Activated naive CD4-positive, alpha-beta T cell treated with Interleukin-2 at 50 U/mL for 16 hours (primary cell): ENCODE results near the gene RNF135.
"Not testable (repeated sequence)": the region's sequence is repeated elsewhere in the genome, so short reads cannot be mapped to it uniquely, and the experiment has no call there.

ENCODE experiments used
- DNase-seq: peaks from one replicate; pipeline ENCODE4 v3.0.0-alpha.2; 2020

Gene RNF135

GRCh38 chr17:31004160-31004559, 33.3 kb downstream of the RNF135 start:
- DNase-seq, result no peak

DNA sequence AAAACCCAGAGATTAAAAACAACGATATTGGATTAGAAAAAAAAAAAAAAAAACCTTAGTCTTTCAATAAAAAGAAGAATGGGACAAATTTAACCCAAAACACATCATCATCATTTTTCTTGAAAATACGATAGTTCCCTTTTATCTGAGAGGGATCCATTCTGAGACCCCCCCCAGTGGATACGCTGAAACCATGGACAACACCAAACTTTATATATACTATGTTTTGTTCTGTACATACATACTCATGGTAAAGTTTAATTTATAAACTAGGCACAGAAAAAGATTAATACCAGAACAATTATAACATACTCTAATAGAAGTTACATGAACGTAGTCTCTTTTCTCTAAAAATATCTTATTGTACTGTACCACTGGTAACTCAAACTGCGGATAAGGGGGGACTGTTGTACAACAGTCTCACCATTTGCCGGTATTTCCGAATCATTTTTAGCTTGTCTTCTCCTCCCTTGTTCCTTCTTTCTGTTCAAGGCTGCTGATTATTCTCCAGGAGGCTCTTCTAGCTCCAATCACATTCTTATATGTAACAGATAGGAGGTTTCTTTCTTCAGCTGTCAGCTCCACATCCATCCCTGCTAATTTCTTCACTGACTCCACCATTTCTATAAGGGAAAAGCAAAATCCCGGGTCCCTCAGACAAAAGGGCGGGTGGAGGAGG, 37.0 kb downstream of the RNF135 start:
- DNase-seq, result no peak

DNA sequence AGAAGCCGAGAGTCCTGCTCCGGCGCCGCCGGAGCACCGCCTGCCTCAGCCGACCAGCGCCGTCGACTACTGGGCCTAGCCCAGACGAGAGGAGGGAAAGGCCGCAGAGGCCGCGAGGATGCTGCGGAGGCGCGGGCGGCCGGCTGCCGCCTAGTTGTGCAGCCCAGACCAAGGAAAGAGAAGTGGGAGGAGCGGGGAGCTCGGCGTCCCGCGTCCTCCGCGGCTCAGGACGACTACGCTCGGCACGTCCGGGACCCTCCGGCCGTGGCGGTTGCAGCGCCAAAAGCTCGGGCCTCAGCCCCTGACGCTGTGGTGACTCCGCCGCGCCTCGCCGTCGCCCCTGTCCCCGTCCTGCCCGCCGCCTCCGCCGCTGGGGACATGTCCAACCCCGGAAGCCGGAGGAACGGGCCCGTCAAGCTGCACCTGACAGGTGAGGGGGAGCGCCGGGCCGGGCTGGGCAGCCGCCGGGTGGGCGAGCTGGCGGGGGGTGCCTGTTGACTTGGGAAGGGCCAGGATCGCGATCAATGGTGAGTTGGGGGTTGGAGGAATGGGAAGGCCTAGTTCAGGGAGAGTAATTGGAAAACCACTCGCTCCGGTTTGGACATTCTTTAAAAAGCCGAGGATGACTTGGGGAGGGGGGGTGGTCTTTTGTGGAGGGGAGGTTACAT, 37.7 kb downstream of the RNF135 start:
- peak; percentile 61 for DNase-seq

DNA sequence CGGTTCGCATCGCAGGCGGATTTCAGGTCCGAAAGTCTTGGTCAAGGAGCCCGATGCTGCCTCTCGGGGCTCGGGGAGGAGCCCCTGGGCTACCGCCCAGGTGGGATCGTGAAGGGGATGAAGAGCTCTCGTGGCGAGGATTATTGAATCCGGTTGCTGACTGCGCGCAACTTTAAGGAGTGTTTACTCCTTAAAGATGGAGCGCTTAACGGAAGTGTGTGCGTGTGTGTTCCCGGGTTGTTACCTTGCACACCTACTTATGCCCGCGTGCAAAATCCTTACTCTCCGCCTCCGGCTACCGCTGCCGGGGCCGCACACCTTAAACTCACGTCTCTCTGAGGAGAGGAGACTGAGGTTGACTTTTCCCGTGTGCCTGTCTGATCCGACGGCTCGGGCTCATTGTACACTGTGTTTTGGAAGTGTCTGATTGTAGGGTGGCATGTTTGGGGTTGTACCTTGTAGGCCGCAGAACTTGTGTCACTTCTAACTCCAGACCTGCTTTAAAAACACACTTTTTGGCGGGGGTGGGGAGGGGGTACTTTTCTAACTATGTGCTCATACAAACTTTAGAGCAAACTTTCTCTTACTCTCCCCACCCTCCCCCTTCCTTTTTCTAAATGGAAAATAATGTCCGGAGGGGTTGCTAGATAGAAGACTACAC, 38.3 kb downstream of the RNF135 start:
- peak; percentile 24 for DNase-seq

DNA sequence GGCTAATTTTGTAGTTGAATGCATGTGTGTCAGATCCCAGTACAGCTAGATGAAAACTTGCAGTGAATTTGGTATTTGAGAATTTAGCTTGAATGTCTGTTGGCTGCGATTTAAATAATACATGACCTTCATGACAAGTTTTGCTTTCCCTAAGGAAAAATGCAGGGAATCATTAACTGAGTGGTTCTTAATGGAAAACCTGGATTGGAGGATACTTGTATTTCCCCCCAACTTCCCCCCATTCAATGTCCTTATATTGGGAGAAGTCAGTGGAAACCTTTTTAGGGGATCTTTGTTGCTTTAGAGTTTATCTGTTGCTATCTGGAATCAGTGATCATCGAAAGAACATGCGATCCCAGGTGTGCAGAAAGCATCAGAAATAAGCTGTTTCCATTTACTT, 39.2 kb downstream of the RNF135 start:
- not testable (repeated sequence) for DNase-seq

DNA sequence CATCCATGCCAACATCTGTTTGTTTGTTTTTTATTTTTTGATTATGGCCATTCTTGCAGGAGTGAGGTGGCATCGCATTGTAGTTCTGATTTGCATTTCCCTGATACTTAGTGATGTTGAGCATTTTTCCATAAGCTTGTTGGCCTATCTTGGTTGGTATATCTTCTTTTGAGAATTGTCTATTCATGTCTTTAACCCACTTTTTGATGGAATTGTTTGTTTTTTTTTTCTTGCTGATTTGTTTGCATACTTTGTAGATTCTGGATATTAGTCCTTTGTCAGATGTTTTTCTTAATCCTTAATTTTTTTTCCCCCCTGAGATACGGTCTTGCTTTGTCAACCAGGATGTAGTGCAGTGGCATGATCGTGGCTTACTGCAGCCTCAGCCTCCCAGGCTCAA, 43.0 kb downstream of the RNF135 start:
- no peak for DNase-seq

GRCh38 chr17:31015639-31016038, 44.8 kb downstream of the RNF135 start:
- DNase-seq, result no peak

DNA sequence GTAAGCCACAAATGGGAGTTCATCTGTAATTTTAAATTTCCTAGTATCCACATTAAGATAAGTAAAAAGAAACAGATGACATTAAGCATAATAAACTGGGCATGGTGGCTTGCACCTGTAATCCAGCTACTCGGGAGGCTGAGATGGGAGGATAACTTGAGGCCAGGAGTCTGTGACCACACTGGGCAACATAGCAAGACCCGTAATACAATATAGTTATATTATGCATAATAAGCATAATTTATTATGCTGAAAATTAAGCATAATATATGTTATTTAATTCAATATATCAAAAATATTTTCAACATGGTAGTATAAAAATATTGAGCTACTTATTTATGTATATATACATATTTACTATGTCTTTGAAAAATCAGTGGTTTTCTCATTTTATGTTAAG, 48.2 kb downstream of the RNF135 start:
- DNase-seq, result no peak

DNA sequence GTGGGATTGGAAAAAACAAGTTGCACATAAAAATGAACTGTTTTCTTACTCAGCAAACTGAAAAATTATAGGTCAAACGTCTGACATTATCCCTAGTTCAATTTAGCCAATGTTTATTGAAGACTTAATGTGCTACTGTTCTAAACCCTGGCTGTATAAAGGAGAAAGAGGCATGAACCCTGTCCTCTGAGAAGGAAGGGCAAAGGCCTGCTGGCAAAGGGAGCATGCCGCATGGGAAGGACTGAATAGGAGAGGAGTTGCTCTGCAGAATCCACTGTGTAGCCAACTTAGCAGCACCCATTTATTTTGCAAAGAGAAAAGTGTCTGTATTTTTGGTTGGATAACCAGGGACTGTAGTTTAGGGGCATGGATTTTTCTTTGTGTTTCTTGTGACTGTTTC, 52.3 kb downstream of the RNF135 start:
- DNase-seq, result not testable (repeated sequence)

DNA sequence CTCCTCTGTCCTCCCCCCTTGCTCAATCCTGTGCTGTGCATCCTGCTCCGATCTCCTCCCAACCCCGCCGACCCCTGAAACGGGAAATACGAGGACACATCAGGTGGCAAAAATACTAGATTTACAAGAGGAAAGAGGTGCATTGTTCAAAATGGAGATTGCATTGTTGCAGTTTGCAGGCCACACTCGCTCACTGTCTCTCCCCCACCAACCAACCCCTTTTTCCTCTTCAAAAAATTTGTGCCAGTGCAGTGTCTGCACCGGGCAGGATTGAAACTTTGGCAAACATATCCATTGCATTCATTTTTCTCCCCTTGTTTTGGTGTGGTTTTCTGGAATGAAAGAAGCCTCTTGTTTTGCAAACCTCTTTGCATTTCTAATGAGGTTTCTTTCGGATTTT, 61.0 kb downstream of the RNF135 start:
- DNase-seq, result no peak

- DNase-seq, result not testable (repeated sequence)
Measured at GRCh38 chr17:31035611-31036010, 64.8 kb downstream of the RNF135 start.

DNA sequence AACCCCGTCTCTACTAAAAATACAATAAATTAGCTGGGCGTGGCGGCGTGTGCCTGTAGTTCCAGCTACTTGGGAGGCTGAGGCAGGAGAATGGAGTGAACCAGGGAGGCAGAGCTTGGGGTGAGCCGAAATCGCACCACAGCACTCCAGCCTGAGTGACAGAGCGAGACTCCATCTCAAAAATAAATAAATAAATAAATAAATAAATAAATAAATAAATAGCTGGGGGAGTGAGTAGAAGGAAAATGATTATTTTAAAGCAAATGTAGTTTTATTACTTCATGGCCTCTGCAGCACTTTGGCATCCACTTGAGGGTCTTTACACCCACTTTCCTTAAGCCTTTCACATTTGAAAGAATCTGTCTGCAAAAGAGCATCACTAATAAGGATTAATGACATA, 70.0 kb downstream of the RNF135 start:
- DNase-seq, result not testable (repeated sequence)

GRCh38 chr17:31042378-31042777, 71.5 kb downstream of the RNF135 start:
- not testable (repeated sequence) for DNase-seq

DNA sequence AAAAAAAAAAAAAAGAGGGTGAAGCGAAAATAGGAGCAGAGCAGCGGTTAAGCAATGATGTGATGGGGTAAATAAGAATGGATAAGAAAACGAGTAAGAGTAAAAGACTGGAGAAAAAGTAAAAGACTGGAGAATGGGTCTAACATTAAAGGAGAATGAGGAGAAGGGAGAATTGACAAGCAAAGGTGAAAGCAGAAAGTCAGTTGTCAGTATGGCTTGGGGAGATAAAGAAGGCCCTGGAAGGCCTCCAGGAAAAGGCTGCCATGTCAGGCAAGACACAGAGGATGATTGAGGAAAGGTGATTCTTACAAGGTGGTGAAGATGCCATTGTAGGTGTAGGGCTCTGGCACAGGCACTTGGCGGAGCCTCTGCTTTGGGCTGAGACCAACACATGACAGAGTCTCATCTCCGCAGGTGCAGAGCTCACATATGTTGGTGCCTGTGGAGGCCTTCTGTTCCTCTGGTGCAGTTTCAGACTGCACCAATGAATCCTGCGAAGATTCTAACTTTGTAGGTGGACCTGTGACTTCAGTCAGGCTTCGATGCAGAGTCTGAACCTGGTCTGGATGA, 76.1 kb downstream of the RNF135 start:
- not testable (repeated sequence) for DNase-seq

- no peak for DNase-seq
Measured at GRCh38 chr17:31048142-31048541, 77.3 kb downstream of the RNF135 start.

GRCh38 chr17:31048780-31049179, 77.9 kb downstream of the RNF135 start:
- DNase-seq, result no peak
